GM12892 (cell line): ENCODE measurements around the gene TUBE1.
A peak's percentile ranks its signal among the peaks of the same experiment; 100 is the strongest.
"Not testable (repeated sequence)": the region's sequence is repeated elsewhere in the genome, so short reads cannot be mapped to it uniquely, and the experiment has no call there.

Experiments
- DNase-seq: peaks from one replicate; pipeline ENCODE4 v3.0.0; 2011; ENCODE audit not compliant: insufficient read length
- FAIRE-seq: peaks from 2 replicates; lab custom pipeline; 2011; peaks lifted over from hg19 to GRCh38; lab: Jason Lieb, UNC
- POLR2A ChIP-seq: IDR thresholded peaks from 2 replicates; pipeline ENCODE4 v1.6.1; 2011; ENCODE audit warnings: low read depth, low read length, control low read depth
- POLR2AphosphoS5 ChIP-seq: IDR thresholded peaks from 2 replicates; pipeline ENCODE4 v1.6.1; 2011; ENCODE audit warnings: low read depth, low read length, control low read depth
- TAF1 ChIP-seq: IDR thresholded peaks from 2 replicates; pipeline ENCODE4 v1.6.1; 2011; ENCODE audit warnings: low read depth, mild to moderate bottlenecking, control low read depth, low read length, borderline replicate concordance

TUBE1 gene

GRCh38 chr6:112106562-112106961 is 19.3 kb upstream of the TUBE1 start:
- no peak for DNase-seq
- TF ChIP-seq POLR2A (no peak), POLR2AphosphoS5 (no peak), TAF1 (no peak)
- no peak for FAIRE-seq

GRCh38 chr6:112106026-112106425 is 18.7 kb upstream of the TUBE1 start:
- not testable (repeated sequence) for FAIRE-seq, DNase-seq

- TF ChIP-seq POLR2AphosphoS5: no peak
- no peak for TF ChIP-seq POLR2A
- TF ChIP-seq TAF1: no peak
- FAIRE-seq (no peak), DNase-seq (no peak)
Measured at GRCh38 chr6:112100561-112100960, 13.3 kb upstream of the TUBE1 start.

GRCh38 chr6:112096901-112097300 is 9.6 kb upstream of the TUBE1 start:
- DNase-seq (no peak), FAIRE-seq (no peak)
- TF ChIP-seq TAF1 (no peak), POLR2AphosphoS5 (no peak), POLR2A (no peak)

GRCh38 chr6:112087916-112088315 is 634 bp upstream of the TUBE1 start:
- no peak for DNase-seq
- FAIRE-seq: no peak
- TF ChIP-seq TAF1 (no peak), POLR2A (no peak), POLR2AphosphoS5 (no peak)

- DNase-seq: no peak
- FAIRE-seq: no peak
- TF ChIP-seq TAF1: no peak
- no peak for TF ChIP-seq POLR2A
Measured at GRCh38 chr6:112086744-112087135, 542 bp downstream of the TUBE1 start.

- TF ChIP-seq POLR2AphosphoS5 (no peak), TAF1 (no peak)
- no peak for DNase-seq
- FAIRE-seq: no peak
Measured at GRCh38 chr6:112085286-112086065, 1.8 kb downstream of the TUBE1 start.

GRCh38 chr6:112081569-112081968 is 5.7 kb downstream of the TUBE1 start:
- DNase-seq (no peak), FAIRE-seq (peak; percentile 9)
- TF ChIP-seq POLR2A: no peak
- TF ChIP-seq POLR2AphosphoS5: no peak
- TF ChIP-seq TAF1: no peak

- TF ChIP-seq POLR2A: no peak
- no peak for TF ChIP-seq POLR2AphosphoS5
- no peak for TF ChIP-seq TAF1
- DNase-seq: no peak
- no peak for FAIRE-seq
Measured at GRCh38 chr6:112066606-112067005, 20.7 kb downstream of the TUBE1 start.

GRCh38 chr6:112065426-112065986 is 21.8 kb downstream of the TUBE1 start:
- FAIRE-seq: no peak
- DNase-seq: no peak
- no peak for TF ChIP-seq POLR2AphosphoS5
- no peak for TF ChIP-seq TAF1
- TF ChIP-seq POLR2A: no peak

GRCh38 chr6:112062966-112063365 is 24.3 kb downstream of the TUBE1 start:
- no peak for FAIRE-seq
- TF ChIP-seq POLR2A (no peak), POLR2AphosphoS5 (no peak), TAF1 (no peak)

GRCh38 chr6:112061605-112062004 is 25.7 kb downstream of the TUBE1 start:
- DNase-seq: no peak
- no peak for FAIRE-seq
- TF ChIP-seq TAF1 (no peak), POLR2A (no peak), POLR2AphosphoS5 (no peak)

More at GRCh38 chr6:112062966-112063365, 24.3 kb downstream of the TUBE1 start:
- no peak for DNase-seq
